ENCODE results near the gene VAV2. TPM values are rescaled to one million over a fixed set of nuclear protein-coding genes. Genes with fewer than 3 reads are reported as not detected.

The VAV2 gene
- polyA plus RNA-seq, 2 of the 4 experiments (the other 2 are of a cell fraction): 9.8 to 21.4 TPM

- H3K9me3 ChIP-seq: no peaks in the 10 kb centered on the region
- FAIRE-seq: no peak
- peaks cover 10% of the 10 kb centered on the region; the same call in 1 of the 3 replicates for H3K4me1 ChIP-seq
- 93% methylated on average over 11 of the region's 12 CpGs for WGBS (ENCODE audit: missing lambda C conversion rate)
- no peak overlapping the region for H3K4me3 ChIP-seq
- TF ChIP-seq REST (IDR thresholded peaks at IDR 0.05) (no peak), PBX3 (IDR thresholded peaks at IDR 0.05) (no peak), TP53 (CRISPR knock-in tag; IDR thresholded peaks at IDR 0.05) (no peak), FOSL2 (IDR thresholded peaks at IDR 0.05) (no peak), FOSL2 (CRISPR knock-in tag; IDR thresholded peaks at IDR 0.05) (no peak), ELK1 (IDR thresholded peaks at IDR 0.05; ENCODE audit: low read depth, low read length) (no peak)
- no peak overlapping the region for H3K4me2 ChIP-seq
- ATAC-seq: no peak
- H3K27ac ChIP-seq: no peak overlapping the region
- DNase-seq (ENCODE audit: low read depth in 1 of 2, low spot score in 1 of 2): no peak
- ChIA-PET POLR2A (no interaction called here), CTCF (interaction anchor here (0.8 to 1.3 kb wide), 3 partner anchors 10 to 158 kb away, joined by 3 to 6 read pairs (median 5); no protein-coding TSS in a partner anchor)
Measured at GRCh38 chr9:133939845-133940244, 52.3 kb downstream of the VAV2 start.

- ChIA-PET CTCF (interaction anchor here (0.6 to 1.3 kb wide), 6 partner anchors 10 to 223 kb away, joined by 3 to 6 read pairs (median 3); no protein-coding TSS in a partner anchor), POLR2A (no interaction called here)
- peaks cover 10% of the 10 kb centered on the region; the same call in 1 of the 3 replicates for H3K4me1 ChIP-seq
- no peaks in the 10 kb centered on the region for H3K9me3 ChIP-seq
- 95% methylated on average over 22 of the region's 23 CpGs for WGBS (ENCODE audit: missing lambda C conversion rate)
- DNase-seq (ENCODE audit: low read depth in 1 of 2, low spot score in 1 of 2) (no peak), ATAC-seq (no peak), FAIRE-seq (no peak)
- TF ChIP-seq POLR2AphosphoS2 (conservative IDR thresholded peaks at IDR 0.05; ENCODE audit: low read length) (no peak), ATOH8 (CRISPR knock-in tag; IDR thresholded peaks at IDR 0.05; ENCODE audit: low read depth) (no peak), MAFK (IDR thresholded peaks at IDR 0.05; ENCODE audit: partially characterized antibody) (no peak), POLR2A (IDR thresholded peaks at IDR 0.05; ENCODE audit: low read length) (no peak)
- no peak overlapping the region for H3K27ac ChIP-seq
- H3K4me3 ChIP-seq: no peak overlapping the region
- H3K4me2 ChIP-seq: no peak overlapping the region
Measured at GRCh38 chr9:133939171-133939785, 52.8 kb downstream of the VAV2 start.

- Histone ChIP-seq H3K4me2 (no peak overlapping the region), H3K27ac (no peak overlapping the region), H3K9me3 (no peaks in the 10 kb centered on the region), H3K4me1 (peaks cover 10% of the 10 kb centered on the region; the same call in 1 of the 3 replicates), H3K4me3 (no peak overlapping the region)
- TF ChIP-seq FOXS1 (CRISPR knock-in tag; IDR thresholded peaks at IDR 0.05) (no peak), KDM1A (IDR thresholded peaks at IDR 0.05; ENCODE audit: low read depth) (no peak), CBX2 (IDR thresholded peaks at IDR 0.05; ENCODE audit: borderline replicate concordance, low read depth) (no peak), SREBF2 (IDR thresholded peaks at IDR 0.05) (no peak), EP300 (IDR thresholded peaks at IDR 0.05) (no peak), RNF2 (IDR thresholded peaks at IDR 0.05; ENCODE audit: borderline replicate concordance, low read depth) (no peak), HOXB13 (CRISPR knock-in tag; IDR thresholded peaks at IDR 0.05; ENCODE audit: low read depth) (no peak), HMGXB4 (CRISPR knock-in tag; IDR thresholded peaks at IDR 0.05; ENCODE audit: borderline replicate concordance) (no peak), ZSCAN20 (CRISPR knock-in tag; IDR thresholded peaks at IDR 0.05) (no peak), MYC (IDR thresholded peaks at IDR 0.05; ENCODE audit: borderline replicate concordance, low read length) (no peak)
- ATAC-seq (no peak), FAIRE-seq (no peak), DNase-seq (ENCODE audit: low read depth in 1 of 2, low spot score in 1 of 2) (no peak)
- CTCF ChIA-PET: interaction anchor here (0.6 to 1.3 kb wide), 5 partner anchors 11 to 222 kb away, joined by 3 to 5 read pairs (median 3); no protein-coding TSS in a partner anchor
- 88% methylated on average over 13 of the region's 14 CpGs for WGBS (ENCODE audit: missing lambda C conversion rate)
- POLR2A ChIA-PET: no interaction called here
Measured at GRCh38 chr9:133938753-133939152, 53.4 kb downstream of the VAV2 start.

All from A549 (cell line).